Inflammatory macrophage (primary cell): ENCODE results near the gene TMEM214.

Source experiments
- DNase-seq, 2 donors: peaks; one replicate each; pipeline ENCODE4 v3.0.0-alpha.2; 2020 to 2022

Gene TMEM214

GRCh38 chr2:27009716-27010115 is 23.0 kb upstream of the TMEM214 start:
- DNase-seq = no peak

- DNase-seq = no peak
Measured at GRCh38 chr2:27010139-27010538, 22.6 kb upstream of the TMEM214 start.

- DNase-seq = no peak
Measured at GRCh38 chr2:27013738-27014137, 19.0 kb upstream of the TMEM214 start.

GRCh38 chr2:27014771-27015433 is 17.9 kb upstream of the TMEM214 start:
- no peak for DNase-seq

GRCh38 chr2:27016801-27017325 is 15.9 kb upstream of the TMEM214 start:
- DNase-seq = peak; percentile 56 to 62

GRCh38 chr2:27018142-27018541 is 14.6 kb upstream of the TMEM214 start:
- no peak for DNase-seq

GRCh38 chr2:27019459-27019858 is 13.3 kb upstream of the TMEM214 start:
- DNase-seq = no peak

GRCh38 chr2:27019931-27020855 is 12.6 kb upstream of the TMEM214 start:
- no peak for DNase-seq

- no peak for DNase-seq
Measured at GRCh38 chr2:27021253-27022049, 11.3 kb upstream of the TMEM214 start.

- DNase-seq = no peak
Measured at GRCh38 chr2:27023740-27024139, 9.0 kb upstream of the TMEM214 start.

GRCh38 chr2:27024188-27024587 is 8.6 kb upstream of the TMEM214 start:
- no peak for DNase-seq

GRCh38 chr2:27024812-27025211 is 8.0 kb upstream of the TMEM214 start:
- no peak for DNase-seq

GRCh38 chr2:27025281-27025800 is 7.4 kb upstream of the TMEM214 start:
- no peak for DNase-seq

- no peak for DNase-seq
Measured at GRCh38 chr2:27025861-27026851, 6.6 kb upstream of the TMEM214 start.

- DNase-seq = no peak
Measured at GRCh38 chr2:27027211-27027651, 5.5 kb upstream of the TMEM214 start.

- no peak for DNase-seq
Measured at GRCh38 chr2:27029051-27029450, 3.7 kb upstream of the TMEM214 start.

GRCh38 chr2:27033253-27033852 is 588 bp downstream of the TMEM214 start:
- DNase-seq = no peak

- no peak for DNase-seq
Measured at GRCh38 chr2:27038012-27038411, 5.2 kb downstream of the TMEM214 start.

GRCh38 chr2:27038631-27039339 is 6.0 kb downstream of the TMEM214 start:
- DNase-seq = no peak

- no peak for DNase-seq
Measured at GRCh38 chr2:27039426-27039825, 6.7 kb downstream of the TMEM214 start.
